A549 (cell line): ENCODE data around the gene KLHL29.

Experiments
- CBX8 ChIP-seq: fragments of 200-600 bp; sonication (generic); IDR thresholded peaks from 2 replicates; pipeline ENCODE4 v1.6.1; 2016
- CHD4 ChIP-seq: fragments of 200-600 bp; sonication (generic); IDR thresholded peaks from 2 replicates; pipeline ENCODE4 v1.6.1; 2016; ENCODE audit warnings: antibody characterized with exemption, mild to moderate bottlenecking, borderline replicate concordance
- CTCF ChIP-seq: fragments of >200 bp; sonication (Bioruptor Twin); formaldehyde crosslinking; IDR thresholded peaks from 3 replicates; pipeline ENCODE4 v1.5.1; 2016
- FOSL2 ChIP-seq, 2 experiments: fragments of 450-650 bp in 1 of 2; fragments of >200 bp in 1 of 2; sonication (Bioruptor Twin) in 1 of 2; formaldehyde crosslinking; IDR thresholded peaks; 2 replicates each; pipeline versions ENCODE4 v1.5.0 to v1.6.1; 2016 to 2020; ENCODE audit warnings: mild to moderate bottlenecking in 1 of 2, moderate library complexity in 1 of 2
- KDM5A ChIP-seq: fragments of 200-600 bp; sonication (generic); IDR thresholded peaks from 2 replicates; pipeline ENCODE4 v1.6.1; 2016; ENCODE audit warnings: antibody characterized with exemption, mild to moderate bottlenecking
- MAX ChIP-seq: IDR thresholded peaks from 2 replicates; pipeline ENCODE4 v1.6.1; 2012
- MYC ChIP-seq: IDR thresholded peaks from 2 replicates; pipeline ENCODE4 v1.6.1; 2012; ENCODE audit warnings: mild to moderate bottlenecking, inconsistent platforms, low read length, improper control_type of control experiment, borderline replicate concordance
- PHF8 ChIP-seq: fragments of 200-600 bp; sonication (generic); IDR thresholded peaks from 2 replicates; pipeline ENCODE4 v1.6.1; 2016; ENCODE audit warnings: low read depth, mild to moderate bottlenecking, antibody characterized with exemption, moderate library complexity, borderline replicate concordance
- RNF2 ChIP-seq: fragments of 200-600 bp; sonication (generic); IDR thresholded peaks from 2 replicates; pipeline ENCODE4 v1.6.1; 2016; ENCODE audit warnings: low read depth, mild to moderate bottlenecking, antibody characterized with exemption, moderate library complexity, borderline replicate concordance
- TF ChIP-seq, protein P1 (sequence below): IDR thresholded peaks from 2 replicates; pipeline ENCODE4 v1.6.1; 2012
- TF ChIP-seq, protein P2 (sequence below): fragments of 250-450 bp; sonication (Bioruptor Pico); IDR thresholded peaks from 2 replicates; pipeline ENCODE4 v1.5.0; 2021; ENCODE audit warnings: mild to moderate bottlenecking, moderate library complexity, borderline replicate concordance

DNA sequence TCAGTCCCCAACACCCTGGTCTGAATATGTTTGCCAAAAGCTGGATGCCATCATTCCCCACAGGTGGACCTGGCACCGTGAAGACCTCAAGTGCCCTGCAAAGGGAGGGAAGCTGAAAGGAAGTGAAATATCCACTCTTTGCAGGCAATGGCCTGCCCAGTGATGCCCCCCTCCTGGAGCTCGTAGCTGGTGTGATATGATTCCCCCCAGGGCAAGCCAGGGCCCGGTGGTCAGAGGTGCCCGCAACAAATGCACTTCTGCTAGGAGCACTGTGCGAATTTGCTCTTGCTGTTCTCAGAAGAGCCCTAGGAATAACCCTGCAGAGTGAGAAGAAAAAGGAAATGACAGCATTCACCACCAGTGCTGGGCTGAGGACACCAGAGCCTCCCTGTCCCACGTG is 247.4 kb downstream of the KLHL29 start:
- TF ChIP-seq CTCF (no peak), RNF2 (no peak), CBX8 (no peak), MAX (no peak), MYC (no peak), CHD4 (no peak), FOSL2 (IDR thresholded peaks at IDR 0.05) (no peak), FOSL2 (CRISPR knock-in tag; IDR thresholded peaks at IDR 0.05) (no peak), PHF8 (no peak), KDM5A (no peak)
- TF ChIP-seq, protein P1, sequence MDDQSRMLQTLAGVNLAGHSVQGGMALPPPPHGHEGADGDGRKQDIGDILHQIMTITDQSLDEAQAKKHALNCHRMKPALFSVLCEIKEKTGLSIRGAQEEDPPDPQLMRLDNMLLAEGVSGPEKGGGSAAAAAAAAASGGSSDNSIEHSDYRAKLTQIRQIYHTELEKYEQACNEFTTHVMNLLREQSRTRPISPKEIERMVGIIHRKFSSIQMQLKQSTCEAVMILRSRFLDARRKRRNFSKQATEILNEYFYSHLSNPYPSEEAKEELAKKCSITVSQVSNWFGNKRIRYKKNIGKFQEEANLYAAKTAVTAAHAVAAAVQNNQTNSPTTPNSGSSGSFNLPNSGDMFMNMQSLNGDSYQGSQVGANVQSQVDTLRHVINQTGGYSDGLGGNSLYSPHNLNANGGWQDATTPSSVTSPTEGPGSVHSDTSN: no peak
- TF ChIP-seq, protein P2, sequence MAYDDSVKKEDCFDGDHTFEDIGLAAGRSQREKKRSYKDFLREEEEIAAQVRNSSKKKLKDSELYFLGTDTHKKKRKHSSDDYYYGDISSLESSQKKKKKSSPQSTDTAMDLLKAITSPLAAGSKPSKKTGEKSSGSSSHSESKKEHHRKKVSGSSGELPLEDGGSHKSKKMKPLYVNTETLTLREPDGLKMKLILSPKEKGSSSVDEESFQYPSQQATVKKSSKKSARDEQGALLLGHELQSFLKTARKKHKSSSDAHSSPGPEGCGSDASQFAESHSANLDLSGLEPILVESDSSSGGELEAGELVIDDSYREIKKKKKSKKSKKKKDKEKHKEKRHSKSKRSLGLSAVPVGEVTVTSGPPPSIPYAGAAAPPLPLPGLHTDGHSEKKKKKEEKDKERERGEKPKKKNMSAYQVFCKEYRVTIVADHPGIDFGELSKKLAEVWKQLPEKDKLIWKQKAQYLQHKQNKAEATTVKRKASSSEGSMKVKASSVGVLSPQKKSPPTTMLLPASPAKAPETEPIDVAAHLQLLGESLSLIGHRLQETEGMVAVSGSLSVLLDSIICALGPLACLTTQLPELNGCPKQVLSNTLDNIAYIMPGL (CRISPR knock-in tag): no peak
